GM12801 (cell line): ENCODE results near the gene GNAL.

Experiments used
- TF ChIP-seq, protein P1 (sequence below): IDR thresholded peaks from one replicate; pipeline ENCODE4 v1.5.1; 2011; ENCODE audit warnings: control low read depth; ENCODE audit not compliant: insufficient read length; ENCODE audit errors: extremely low read depth

The GNAL gene

DNA sequence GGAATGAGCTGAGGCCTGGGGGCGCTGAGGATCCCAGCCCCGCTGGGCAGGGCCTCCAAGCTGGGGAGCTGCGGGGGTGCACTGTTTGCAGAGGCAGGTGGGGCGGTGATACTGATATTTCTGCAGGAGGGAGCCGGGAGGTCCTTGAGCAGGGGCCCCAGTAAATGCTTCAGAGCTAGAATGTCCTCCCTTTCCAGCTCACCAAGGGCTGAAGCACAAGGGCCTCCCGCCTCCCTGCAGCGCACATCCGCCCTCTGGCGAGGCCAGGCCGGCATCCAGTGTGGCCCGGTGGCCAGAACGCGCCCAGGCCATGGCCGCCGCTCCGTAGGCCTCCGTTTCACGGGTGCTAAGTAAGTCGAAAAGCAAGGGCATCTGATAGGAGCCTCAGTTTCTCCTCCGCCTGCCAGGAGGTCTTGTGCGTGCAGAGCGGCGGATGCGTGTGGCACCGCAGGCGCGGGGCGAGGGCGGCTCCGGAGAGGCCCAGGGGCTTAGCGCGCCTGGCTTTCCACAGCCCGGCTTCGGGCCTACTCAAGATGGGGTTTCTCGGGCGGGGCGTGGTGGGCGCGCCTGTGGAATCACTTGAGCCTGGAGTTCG is 132.7 kb downstream of the GNAL start:
- TF ChIP-seq, protein P1, sequence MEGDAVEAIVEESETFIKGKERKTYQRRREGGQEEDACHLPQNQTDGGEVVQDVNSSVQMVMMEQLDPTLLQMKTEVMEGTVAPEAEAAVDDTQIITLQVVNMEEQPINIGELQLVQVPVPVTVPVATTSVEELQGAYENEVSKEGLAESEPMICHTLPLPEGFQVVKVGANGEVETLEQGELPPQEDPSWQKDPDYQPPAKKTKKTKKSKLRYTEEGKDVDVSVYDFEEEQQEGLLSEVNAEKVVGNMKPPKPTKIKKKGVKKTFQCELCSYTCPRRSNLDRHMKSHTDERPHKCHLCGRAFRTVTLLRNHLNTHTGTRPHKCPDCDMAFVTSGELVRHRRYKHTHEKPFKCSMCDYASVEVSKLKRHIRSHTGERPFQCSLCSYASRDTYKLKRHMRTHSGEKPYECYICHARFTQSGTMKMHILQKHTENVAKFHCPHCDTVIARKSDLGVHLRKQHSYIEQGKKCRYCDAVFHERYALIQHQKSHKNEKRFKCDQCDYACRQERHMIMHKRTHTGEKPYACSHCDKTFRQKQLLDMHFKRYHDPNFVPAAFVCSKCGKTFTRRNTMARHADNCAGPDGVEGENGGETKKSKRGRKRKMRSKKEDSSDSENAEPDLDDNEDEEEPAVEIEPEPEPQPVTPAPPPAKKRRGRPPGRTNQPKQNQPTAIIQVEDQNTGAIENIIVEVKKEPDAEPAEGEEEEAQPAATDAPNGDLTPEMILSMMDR, result no peak

DNA sequence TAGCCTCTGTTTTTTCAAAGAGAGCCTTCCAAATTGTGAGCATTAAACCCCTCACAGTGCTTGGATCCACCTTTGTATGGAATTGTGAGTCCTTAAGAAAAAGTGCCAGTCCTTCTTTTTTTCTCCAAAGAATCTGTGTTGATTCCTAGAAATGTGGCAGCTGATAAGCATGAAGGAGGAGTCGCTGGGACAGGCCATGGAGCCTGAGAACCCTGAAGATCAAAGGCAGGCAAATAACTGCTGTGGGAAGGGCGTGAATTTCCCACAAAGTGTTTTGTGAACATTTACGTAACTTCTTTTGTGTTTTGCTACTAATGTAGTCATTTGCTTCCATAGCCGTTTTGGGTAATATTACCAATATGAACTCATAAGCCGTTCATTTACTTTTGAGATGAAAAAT is 134.5 kb downstream of the GNAL start:
- TF ChIP-seq, protein P1, result no peak

DNA sequence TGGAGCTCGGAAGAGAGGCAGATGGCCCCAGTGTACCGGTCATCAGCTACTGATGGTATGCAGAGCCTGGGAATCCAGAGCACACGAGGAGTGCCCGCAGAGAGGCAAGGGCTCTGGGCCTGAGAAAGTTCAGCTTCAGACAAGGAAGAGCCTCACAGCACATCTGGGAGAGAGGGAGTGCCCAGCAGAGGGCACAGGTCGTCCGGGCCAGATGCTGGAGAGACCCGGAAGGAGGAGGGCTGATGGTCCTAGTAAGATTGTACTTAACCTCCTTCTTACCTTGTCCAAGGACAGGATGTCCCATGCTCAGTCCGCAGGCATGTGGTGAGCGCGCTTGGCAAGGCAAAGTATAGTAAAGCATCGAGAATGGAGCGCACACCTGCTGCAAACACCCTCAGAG is 137.8 kb downstream of the GNAL start:
- TF ChIP-seq, protein P1, result no peak

DNA sequence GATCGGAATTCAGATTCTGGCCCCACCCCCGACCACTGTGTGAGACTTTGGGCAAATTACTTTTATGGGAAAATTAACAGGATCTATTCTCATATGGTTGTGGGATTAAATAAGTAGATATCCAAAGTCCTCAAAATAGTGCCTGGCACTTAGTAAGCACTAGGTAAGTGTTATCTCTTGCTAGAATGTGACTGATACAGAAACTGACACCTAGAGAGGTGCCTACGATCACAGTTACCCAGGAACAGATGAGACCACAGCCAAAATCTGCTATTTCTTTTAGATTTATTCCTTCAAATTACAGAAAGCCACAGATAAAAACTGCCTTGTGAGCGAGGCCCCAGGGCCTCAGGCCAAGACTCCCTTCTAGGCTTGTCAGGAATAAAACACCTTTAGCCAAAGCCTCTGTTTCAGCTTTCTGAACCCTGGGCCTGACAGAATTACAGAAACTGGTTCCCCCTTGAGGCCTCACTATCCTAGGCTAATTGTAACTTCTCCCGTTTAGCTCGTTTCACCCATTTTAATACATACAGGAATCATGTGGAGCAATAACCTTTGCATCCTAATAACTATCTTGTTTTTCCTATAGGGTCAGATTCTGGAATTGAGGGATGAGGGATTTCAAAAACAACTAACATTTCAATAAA is 139.8 kb downstream of the GNAL start:
- TF ChIP-seq, protein P1, result no peak

DNA sequence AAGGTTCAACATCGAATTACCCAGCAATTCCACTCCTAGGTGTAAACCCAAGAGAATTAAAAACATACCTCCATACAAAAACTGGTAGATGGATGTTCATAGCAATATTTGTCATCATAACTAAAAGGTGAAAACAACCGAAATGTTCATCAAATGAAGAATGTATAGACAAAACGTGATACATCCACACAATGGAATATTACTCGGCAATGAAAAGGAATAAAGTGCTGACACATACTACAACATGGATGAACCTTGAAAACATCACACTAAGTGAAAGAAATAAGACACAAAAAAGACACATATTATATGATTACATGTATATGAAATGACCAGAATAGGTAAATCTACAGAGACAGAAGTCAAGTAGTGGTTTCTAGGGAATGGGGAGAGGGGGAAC is 141.5 kb downstream of the GNAL start:
- TF ChIP-seq, protein P1, result no peak

DNA sequence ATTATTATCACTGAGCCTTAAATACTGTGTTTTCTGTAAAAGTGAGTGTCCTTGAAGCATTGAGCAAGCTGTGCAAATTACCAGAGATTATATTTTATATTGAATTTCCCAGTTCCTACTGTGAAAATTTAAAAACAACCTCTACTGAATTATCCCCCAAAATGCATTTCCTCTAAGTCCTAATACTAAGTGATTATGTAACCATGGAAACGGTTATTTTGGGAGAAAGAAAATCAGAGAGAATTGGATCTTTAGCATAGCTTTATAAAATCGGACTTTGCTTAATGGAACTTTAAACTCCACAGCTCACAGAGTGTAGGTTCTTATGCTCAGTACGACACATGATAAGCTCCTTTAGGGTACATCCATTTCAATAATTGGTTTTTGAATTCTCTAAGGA is 142.9 kb downstream of the GNAL start:
- TF ChIP-seq, protein P1, result no peak

DNA sequence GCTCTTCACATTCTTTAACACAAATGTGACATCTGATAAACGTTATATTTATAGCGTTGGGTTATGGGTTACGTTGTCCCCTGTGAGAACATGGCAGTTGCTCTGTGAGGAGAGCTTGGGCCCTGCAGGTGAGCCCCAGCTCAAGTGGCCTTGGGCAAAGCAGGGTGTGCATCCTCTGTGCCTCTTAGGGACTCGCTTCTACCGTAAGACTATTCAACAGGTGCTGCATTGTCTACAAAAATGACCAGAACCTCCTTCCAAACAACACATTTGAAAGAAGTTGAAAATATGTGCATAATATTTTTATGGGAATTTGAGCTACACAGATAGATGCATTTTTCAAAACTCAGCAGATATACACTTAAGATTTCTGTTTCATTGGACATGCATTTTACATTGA is 145.7 kb downstream of the GNAL start:
- TF ChIP-seq, protein P1, result no peak
